H1 (cell line): Measurements from ENCODE around the gene MYLK4. TPM values are rescaled to one million over a fixed set of nuclear protein-coding genes. Genes with fewer than 3 reads are reported as not detected.

Source experiments
- CTCF ChIA-PET: fragments of 300-600 bp; sonication (Branson Sonifier 250); formaldehyde crosslinking; loops from one replicate; lab custom pipeline; 2021; ENCODE audit not compliant: partially characterized antibody; lab: Charles Lee
- POLR2A ChIA-PET: fragments of 300-600 bp; sonication (Branson Sonifier 250); formaldehyde crosslinking; loops from one replicate; lab custom pipeline; 2021; ENCODE audit warnings: inconsistent platforms; ENCODE audit not compliant: partially characterized antibody; lab: Charles Lee
- DNase-seq, 2 experiments: peaks; one replicate each; pipeline versions ENCODE4 v3.0.0 to v3.0.0-alpha.2; 2010 to 2022; ENCODE audit warnings: low spot score in 2 of 2, low read depth in 1 of 2, mixed read lengths in 1 of 2
- FAIRE-seq: peaks from 2 replicates; lab custom pipeline; 2011; peaks lifted over from hg19 to GRCh38; lab: Jason Lieb, UNC
- H2AFZ ChIP-seq: 2 replicates; pipeline ENCODE4 v1.8.1; 2012; ENCODE audit warnings: low read length, inconsistent platforms
- H2AK5ac ChIP-seq: 2 replicates; pipeline ENCODE4 v1.6.1; 2013; ENCODE audit warnings: low read depth, low read length
- H2BK120ac ChIP-seq: replicated peaks from 2 replicates; pipeline ENCODE3; 2013; ENCODE audit warnings: low read depth, low read length, inconsistent platforms
- H2BK12ac ChIP-seq: 2 replicates; pipeline ENCODE4 v1.6.1; 2013; ENCODE audit warnings: low read depth, low read length
- H2BK15ac ChIP-seq: 2 replicates; pipeline ENCODE4 v1.6.1; 2013; ENCODE audit warnings: low read length
- H2BK20ac ChIP-seq: 2 replicates; pipeline ENCODE4 v1.6.1; 2013; ENCODE audit warnings: low read length
- H2BK5ac ChIP-seq: 2 replicates; pipeline ENCODE4 v1.6.1; 2013; ENCODE audit warnings: low read depth, low read length
- H3K14ac ChIP-seq: 2 replicates; pipeline ENCODE4 v1.6.1; 2013; ENCODE audit warnings: inconsistent platforms; ENCODE audit not compliant: insufficient read length
- H3K18ac ChIP-seq: 2 replicates; pipeline ENCODE4 v1.6.1; 2013; ENCODE audit warnings: low read length; ENCODE audit errors: extremely low read depth
- H3K23ac ChIP-seq: 2 replicates; pipeline ENCODE4 v1.6.1; 2013; ENCODE audit warnings: inconsistent platforms; ENCODE audit not compliant: insufficient read length
- H3K23me2 ChIP-seq: 2 replicates; pipeline ENCODE4 v1.6.1; 2013; ENCODE audit warnings: low read depth, low read length
- H3K27ac ChIP-seq: 2 replicates; pipeline ENCODE4 v1.6.1; 2011; ENCODE audit warnings: low read depth, low read length, inconsistent platforms
- H3K27me3 ChIP-seq, 4 experiments: replicated peaks in 1 of 4; 1 replicate in 1 of 4; 2 replicates in 3 of 4; pipeline versions ENCODE4 v1.6.1 to v1.8.1; 2011 to 2013; ENCODE audit warnings: low read length in 3 of 4, mild to moderate bottlenecking in 3 of 4, inconsistent platforms in 2 of 4, mixed read lengths in 2 of 4, moderate library complexity in 1 of 4; ENCODE audit not compliant: control insufficient read depth in 3 of 4, insufficient read depth in 3 of 4; ENCODE audit errors: extremely low read depth in 1 of 4
- H3K36me3 ChIP-seq, 4 experiments: 2 replicates each; pipeline versions ENCODE4 v1.6.1 to v1.8.1; 2011 to 2013; ENCODE audit warnings: mild to moderate bottlenecking in 4 of 4, low read length in 3 of 4, moderate library complexity in 2 of 4, control low read depth in 1 of 4, inconsistent platforms in 1 of 4; ENCODE audit not compliant: insufficient read depth in 4 of 4, control insufficient read depth in 2 of 4
- H3K4ac ChIP-seq: replicated peaks from 2 replicates; pipeline ENCODE3; 2013; ENCODE audit warnings: low read length, low read depth, mixed read lengths, inconsistent platforms; ENCODE audit not compliant: insufficient read length
- H3K4me1 ChIP-seq, 4 experiments: replicated peaks in 1 of 4; 1 replicate in 1 of 4; 2 replicates in 3 of 4; pipeline versions ENCODE4 v1.6.1 to v1.8.1; 2011 to 2013; ENCODE audit warnings: low read length in 3 of 4, inconsistent platforms in 2 of 4, mixed read lengths in 1 of 4; ENCODE audit not compliant: insufficient read depth in 4 of 4, control insufficient read depth in 3 of 4
- H3K4me2 ChIP-seq, 2 experiments: 2 replicates each; pipeline versions ENCODE4 v1.6.1 to v1.8.1; 2011 to 2013; ENCODE audit warnings: low read depth in 2 of 2, low read length in 2 of 2, control low read depth in 1 of 2, inconsistent platforms in 1 of 2, mild to moderate bottlenecking in 1 of 2; ENCODE audit not compliant: insufficient read depth in 1 of 2
- H3K4me3 ChIP-seq, 4 experiments: fragments of 200-600, 300-600 bp in 1 of 4; sonication (generic), shearing (Covaris generic), sonication (Bioruptor Twin) in 1 of 4; 2 replicates each; pipeline versions ENCODE4 v1.5.1 to v1.8.1; 2011 to 2016; ENCODE audit warnings: low read length in 4 of 4, low read depth in 3 of 4, control low read depth in 2 of 4, inconsistent platforms in 2 of 4, mild to moderate bottlenecking in 2 of 4, mixed read lengths in 1 of 4, moderate library complexity in 1 of 4; ENCODE audit not compliant: insufficient read depth in 2 of 4; ENCODE audit errors: extremely low read depth in 1 of 4
- H3K56ac ChIP-seq: replicated peaks from 2 replicates; pipeline ENCODE3; 2013; ENCODE audit warnings: low read depth, mild to moderate bottlenecking, mixed read lengths, low read length, inconsistent platforms; ENCODE audit not compliant: insufficient read length
- H3K79me1 ChIP-seq: 2 replicates; pipeline ENCODE4 v1.6.1; 2013; ENCODE audit warnings: low read depth, low read length, control low read depth
- H3K79me2 ChIP-seq, 2 experiments: 2 replicates each; pipeline versions ENCODE4 v1.6.1 to v1.8.1; 2012 to 2013; ENCODE audit warnings: low read length in 2 of 2, mild to moderate bottlenecking in 2 of 2, inconsistent platforms in 1 of 2; ENCODE audit not compliant: insufficient read depth in 2 of 2, control insufficient read depth in 1 of 2
- H3K9ac ChIP-seq, 4 experiments: replicated peaks in 1 of 4; 1 replicate in 1 of 4; 2 replicates in 3 of 4; pipeline versions ENCODE4 v1.6.1 to v1.8.1; 2011 to 2013; ENCODE audit warnings: low read depth in 3 of 4, low read length in 3 of 4, control low read depth in 2 of 4, mild to moderate bottlenecking in 2 of 4, moderate library complexity in 2 of 4, inconsistent platforms in 1 of 4; ENCODE audit errors: extremely low read depth in 1 of 4
- H3K9me3 ChIP-seq, 2 experiments: 2 replicates each; pipeline versions ENCODE4 v1.6.1 to v1.8.1; 2012 to 2013; ENCODE audit warnings: mild to moderate bottlenecking in 2 of 2, moderate library complexity in 2 of 2, control low read depth in 1 of 2, inconsistent platforms in 1 of 2, low read depth in 1 of 2, low read length in 1 of 2, mixed read lengths in 1 of 2; ENCODE audit not compliant: insufficient read depth in 2 of 2
- H4K20me1 ChIP-seq, 2 experiments: replicated peaks in 1 of 2; 2 replicates each; pipeline versions ENCODE3 to v1.8.1; 2011 to 2013; ENCODE audit warnings: inconsistent platforms in 2 of 2, low read length in 2 of 2, mild to moderate bottlenecking in 1 of 2; ENCODE audit not compliant: insufficient read depth in 2 of 2, control insufficient read depth in 1 of 2
- H4K5ac ChIP-seq: 2 replicates; pipeline ENCODE4 v1.6.1; 2013; ENCODE audit warnings: low read length, low read depth, mixed read lengths, inconsistent platforms; ENCODE audit not compliant: insufficient read length
- H4K8ac ChIP-seq: 2 replicates; pipeline ENCODE4 v1.8.0; 2013; ENCODE audit warnings: mild to moderate bottlenecking, moderate library complexity, low read length, inconsistent platforms; ENCODE audit not compliant: insufficient read depth; ENCODE audit errors: extremely low read depth
- H4K91ac ChIP-seq: replicated peaks from 2 replicates; pipeline ENCODE3; 2013; ENCODE audit warnings: low read length, mixed read lengths, inconsistent platforms; ENCODE audit not compliant: insufficient read length
- BRCA1 ChIP-seq: IDR thresholded peaks from 2 replicates; pipeline ENCODE4 v1.6.1; 2012; ENCODE audit warnings: low read depth, low read length, improper control_type of control experiment
- EGR1 ChIP-seq: IDR thresholded peaks from 2 replicates; pipeline ENCODE4 v1.6.1; 2011; ENCODE audit warnings: low read depth, low read length, borderline replicate concordance
- GABPA ChIP-seq: IDR thresholded peaks from 2 replicates; pipeline ENCODE4 v1.6.1; 2011; ENCODE audit warnings: mild to moderate bottlenecking, low read length, moderate library complexity, borderline replicate concordance; ENCODE audit not compliant: insufficient read depth
- HDAC6 ChIP-seq: IDR thresholded peaks from one replicate; pipeline ENCODE4 v1.7.1; 2012; ENCODE audit warnings: low read depth, mild to moderate bottlenecking, inconsistent platforms, low read length, moderate library complexity
- JUND ChIP-seq: IDR thresholded peaks from 2 replicates; pipeline ENCODE4 v1.6.1; 2011; ENCODE audit warnings: mild to moderate bottlenecking, improper control_type of control experiment, low read length
- KDM1A ChIP-seq: fragments of 200-600, 300-600 bp; sonication (generic); IDR thresholded peaks from 2 replicates; pipeline ENCODE4 v1.7.1; 2016; ENCODE audit warnings: mild to moderate bottlenecking, low read length, borderline replicate concordance
- POLR2AphosphoS5 ChIP-seq: IDR thresholded peaks from 2 replicates; pipeline ENCODE4 v1.6.1; 2011; ENCODE audit warnings: low read depth, low read length
- SP1 ChIP-seq: IDR thresholded peaks from 2 replicates; pipeline ENCODE4 v1.6.1; 2011; ENCODE audit warnings: low read depth, low read length
- WGBS, 2 experiments: shearing (Covaris generic) in 1 of 2; methylation state at CpG; one replicate each; pipeline versions ENCODE4 v1.1.6 to v1.1.7; 2013 to 2015; ENCODE audit warnings: low lambda C conversion rate in 2 of 2, mixed read lengths in 2 of 2, inconsistent platforms in 1 of 2, low coverage in 1 of 2, missing lambda C conversion rate in 1 of 2; ENCODE audit not compliant: insufficient replicate concordance in 2 of 2, insufficient coverage in 1 of 2, insufficient read length in 1 of 2; ENCODE audit errors: extremely low coverage in 1 of 2, missing lambda C conversion rate in 1 of 2; 5-methylcytosine and 5-hydroxymethylcytosine counted together
- polyA plus RNA-seq, 7 experiments: library from polyadenylated mRNA; depleted of rRNA in 3 of 7; stranded (reverse) in 5 of 7; unstranded in 2 of 7; fragments of >200 nt in 5 of 7; fragments of 200-250 nt in 2 of 7; gene quantifications; 1 replicate in 5 of 7; 2 replicates in 1 of 7; 4 replicates in 1 of 7; pipeline versions ENCODE4 v1.2.1 to v1.2.3, GENCODE V29; 2011 to 2013; ENCODE audit warnings: missing spikeins in 2 of 7, mixed read lengths in 2 of 7
- total RNA-seq: library from RNA; stranded (reverse); fragmentation: NEBNext Ultra II Directional; extraction: Animal tissue kit (Norgen Biotek cat#: 25700); gene quantifications from 2 replicates; pipeline ENCODE4 v1.2.1, GENCODE V29; 2021
- TF ChIP-seq, protein P1 (sequence below): IDR thresholded peaks from 2 replicates; pipeline ENCODE4 v1.6.1; 2012; ENCODE audit warnings: inconsistent platforms

MYLK4 gene
- total and polyA plus RNA-seq, 2 of the 8 experiments (the other 6 are each of a cell fraction or from before 2014, with no cell fraction given): 0.11 to 0.17 TPM

DNA sequence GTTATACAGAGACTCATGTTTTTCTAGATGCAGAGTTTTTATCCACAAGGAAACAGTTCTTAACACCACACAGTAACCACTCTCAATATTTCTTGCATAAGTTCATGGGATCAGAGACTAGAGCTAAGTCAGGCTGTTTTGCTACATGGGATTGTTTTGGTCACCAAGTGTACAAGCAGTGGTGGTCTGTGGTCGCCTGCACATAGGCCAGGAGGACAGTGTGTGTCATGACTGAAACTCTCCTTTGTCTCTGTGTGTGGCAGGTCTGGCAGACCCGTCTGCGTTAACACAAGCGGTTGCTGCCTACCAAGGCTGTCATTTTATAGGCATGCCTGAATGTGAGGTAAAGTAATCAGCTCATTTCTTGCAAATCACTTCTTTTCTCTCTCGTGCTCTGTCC lies 33.3 kb upstream of the MYLK4 start:
- no peak overlapping the region for H3K14ac ChIP-seq
- TF ChIP-seq POLR2AphosphoS5 (no peak), HDAC6 (no peak), EGR1 (no peak), SP1 (no peak), JUND (no peak), KDM1A (no peak), BRCA1 (no peak), GABPA (no peak)
- TF ChIP-seq, protein P1, sequence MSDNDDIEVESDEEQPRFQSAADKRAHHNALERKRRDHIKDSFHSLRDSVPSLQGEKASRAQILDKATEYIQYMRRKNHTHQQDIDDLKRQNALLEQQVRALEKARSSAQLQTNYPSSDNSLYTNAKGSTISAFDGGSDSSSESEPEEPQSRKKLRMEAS: no peak
- no peak overlapping the region for H2BK20ac ChIP-seq
- CTCF ChIA-PET: interaction anchor here (0.8 to 3.0 kb wide), 12 partner anchors 10 to 169 kb away, joined by 3 to 15 read pairs (median 7); partner anchors contain the start of genes MYLK4 and SERPINB1
- no peak overlapping the region for H3K4me2 ChIP-seq
- no peak for FAIRE-seq
- H4K5ac ChIP-seq: no peak overlapping the region
- peaks cover 0 to 7% of the 10 kb centered on the region in 2 experiments for H4K20me1 ChIP-seq
- no peak overlapping the region for H3K4ac ChIP-seq
- no peaks in the 10 kb centered on the region for H3K27me3 ChIP-seq
- no peaks in the 10 kb centered on the region for H3K23me2 ChIP-seq
- H2BK5ac ChIP-seq: no peak overlapping the region
- no peak overlapping the region for H3K4me3 ChIP-seq
- no peak overlapping the region for H2AFZ ChIP-seq
- POLR2A ChIA-PET: interaction anchor here (2.6 to 2.9 kb wide), 2 partner anchors 11 to 14 kb away, joined by 10 to 16 read pairs; no protein-coding TSS in a partner anchor
- no peak for DNase-seq
- H3K36me3 ChIP-seq: peaks cover 0 to 20% (median 6%) of the 10 kb centered on the region in 4 experiments; a peak in 4 of 8 replicates
- peaks cover 0 to 3% (median 0%) of the 10 kb centered on the region in 4 experiments; a peak in 2 of 7 replicates for H3K4me1 ChIP-seq
- H3K18ac ChIP-seq: no peak overlapping the region
- no peak overlapping the region for H2BK15ac ChIP-seq
- H3K79me2 ChIP-seq: peaks cover 0 to 27% of the 10 kb centered on the region in 2 experiments; a peak in 2 of 4 replicates
- no peak overlapping the region for H2BK120ac ChIP-seq
- H3K79me1 ChIP-seq: peaks cover 4% of the 10 kb centered on the region; the same call in 1 of the 2 replicates
- H2BK12ac ChIP-seq: no peak overlapping the region
- H3K9me3 ChIP-seq: no peaks in the 10 kb centered on the region
- H3K27ac ChIP-seq: no peak overlapping the region
- no peak overlapping the region for H4K91ac ChIP-seq
- H3K23ac ChIP-seq: no peak overlapping the region
- H2AK5ac ChIP-seq: no peak overlapping the region
- no peak overlapping the region for H3K56ac ChIP-seq
- H4K8ac ChIP-seq: no peak overlapping the region
- H3K9ac ChIP-seq: no peak overlapping the region
- 90% methylated on average over 5 of the region's 5 CpGs; no CpG with 5 or more reads in 1 of the 2 experiments for WGBS, 2 experiments
